Retinal pigment epithelial cell (primary cell): ENCODE measurements around the gene MTA3.
"Not testable (repeated sequence)": the region's sequence is repeated elsewhere in the genome, so short reads cannot be mapped to it uniquely, and the experiment has no call there.

Experiments used
- DNase-seq: peaks from one replicate; pipeline ENCODE4 v3.0.0-alpha.2; 2010; ENCODE audit warnings: low read depth
- H3K4me3 ChIP-seq: 2 replicates; pipeline ENCODE4 v1.5.1; 2011; ENCODE audit warnings: mild to moderate bottlenecking, low read length, control low read depth, moderate library complexity
- TF ChIP-seq, protein P1 (sequence below): conservative IDR thresholded peaks from 2 replicates; pipeline ENCODE4 v1.5.1; 2011; ENCODE audit warnings: low read depth, low read length, control low read depth, inconsistent platforms

Gene MTA3

DNA sequence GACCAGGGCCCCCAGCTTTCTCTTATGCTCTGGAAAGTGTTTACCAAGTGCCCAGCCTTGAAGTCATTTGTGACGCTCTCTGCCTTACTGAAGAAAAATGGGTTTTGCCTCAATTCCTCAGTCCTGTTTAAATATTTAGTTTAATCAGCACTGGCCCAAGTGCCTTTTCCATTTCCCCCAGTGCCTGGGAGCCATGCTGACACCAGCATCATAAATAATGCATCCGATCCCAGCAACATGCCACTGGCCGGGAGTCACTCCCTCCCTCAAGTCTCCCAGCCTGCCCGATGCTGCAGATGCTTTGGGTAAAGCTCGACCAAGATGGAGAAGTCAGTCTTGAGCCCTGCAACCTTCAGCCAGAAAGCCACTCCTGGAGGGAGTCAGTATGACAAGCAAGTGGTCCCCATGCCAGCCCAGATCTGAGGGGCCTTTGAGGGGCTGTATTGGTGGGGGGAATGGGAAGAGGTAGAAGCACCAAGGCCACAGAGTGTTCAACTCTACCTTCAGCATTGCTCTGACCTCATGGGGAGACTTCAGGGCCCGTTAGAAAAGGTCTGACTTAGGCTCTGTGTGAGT, 12.0 kb upstream of the MTA3 start:
- TF ChIP-seq, protein P1, sequence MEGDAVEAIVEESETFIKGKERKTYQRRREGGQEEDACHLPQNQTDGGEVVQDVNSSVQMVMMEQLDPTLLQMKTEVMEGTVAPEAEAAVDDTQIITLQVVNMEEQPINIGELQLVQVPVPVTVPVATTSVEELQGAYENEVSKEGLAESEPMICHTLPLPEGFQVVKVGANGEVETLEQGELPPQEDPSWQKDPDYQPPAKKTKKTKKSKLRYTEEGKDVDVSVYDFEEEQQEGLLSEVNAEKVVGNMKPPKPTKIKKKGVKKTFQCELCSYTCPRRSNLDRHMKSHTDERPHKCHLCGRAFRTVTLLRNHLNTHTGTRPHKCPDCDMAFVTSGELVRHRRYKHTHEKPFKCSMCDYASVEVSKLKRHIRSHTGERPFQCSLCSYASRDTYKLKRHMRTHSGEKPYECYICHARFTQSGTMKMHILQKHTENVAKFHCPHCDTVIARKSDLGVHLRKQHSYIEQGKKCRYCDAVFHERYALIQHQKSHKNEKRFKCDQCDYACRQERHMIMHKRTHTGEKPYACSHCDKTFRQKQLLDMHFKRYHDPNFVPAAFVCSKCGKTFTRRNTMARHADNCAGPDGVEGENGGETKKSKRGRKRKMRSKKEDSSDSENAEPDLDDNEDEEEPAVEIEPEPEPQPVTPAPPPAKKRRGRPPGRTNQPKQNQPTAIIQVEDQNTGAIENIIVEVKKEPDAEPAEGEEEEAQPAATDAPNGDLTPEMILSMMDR = no peak
- no peak for DNase-seq
- no peak overlapping the region for H3K4me3 ChIP-seq

GRCh38 chr2:42557306-42557705, 11.1 kb upstream of the MTA3 start:
- TF ChIP-seq, protein P1 = no peak
- no peak for DNase-seq
- H3K4me3 ChIP-seq = no peak overlapping the region

DNA sequence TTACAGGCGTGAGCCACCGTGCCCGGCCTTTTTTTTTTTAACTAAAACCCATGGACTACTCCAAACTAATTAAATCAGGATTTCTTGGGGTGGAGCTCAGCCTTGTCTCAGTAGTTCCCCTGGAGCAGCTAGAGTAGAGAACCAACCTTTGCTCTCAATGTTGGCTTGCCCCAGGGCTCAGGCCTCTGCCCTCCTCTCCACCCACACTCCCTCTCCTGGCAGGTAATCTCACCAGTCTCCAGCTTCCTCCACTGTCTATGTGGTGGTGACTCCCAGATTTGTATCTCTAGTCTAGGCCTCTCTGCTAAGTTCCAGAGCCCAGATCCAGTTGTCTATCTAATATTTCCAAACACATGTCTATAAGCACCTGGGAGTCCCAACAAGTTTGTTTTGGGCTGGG, 9.6 kb upstream of the MTA3 start:
- TF ChIP-seq, protein P1 = no peak
- DNase-seq = no peak
- no peak overlapping the region for H3K4me3 ChIP-seq

GRCh38 chr2:42560133-42560532, 8.3 kb upstream of the MTA3 start:
- not testable (repeated sequence) for DNase-seq, H3K4me3 ChIP-seq

- TF ChIP-seq, protein P1 = no peak
- no peak overlapping the region for H3K4me3 ChIP-seq
- no peak for DNase-seq
These were observed 7.5 kb upstream of the MTA3 start for GRCh38 chr2:42560899-42561298.

DNA sequence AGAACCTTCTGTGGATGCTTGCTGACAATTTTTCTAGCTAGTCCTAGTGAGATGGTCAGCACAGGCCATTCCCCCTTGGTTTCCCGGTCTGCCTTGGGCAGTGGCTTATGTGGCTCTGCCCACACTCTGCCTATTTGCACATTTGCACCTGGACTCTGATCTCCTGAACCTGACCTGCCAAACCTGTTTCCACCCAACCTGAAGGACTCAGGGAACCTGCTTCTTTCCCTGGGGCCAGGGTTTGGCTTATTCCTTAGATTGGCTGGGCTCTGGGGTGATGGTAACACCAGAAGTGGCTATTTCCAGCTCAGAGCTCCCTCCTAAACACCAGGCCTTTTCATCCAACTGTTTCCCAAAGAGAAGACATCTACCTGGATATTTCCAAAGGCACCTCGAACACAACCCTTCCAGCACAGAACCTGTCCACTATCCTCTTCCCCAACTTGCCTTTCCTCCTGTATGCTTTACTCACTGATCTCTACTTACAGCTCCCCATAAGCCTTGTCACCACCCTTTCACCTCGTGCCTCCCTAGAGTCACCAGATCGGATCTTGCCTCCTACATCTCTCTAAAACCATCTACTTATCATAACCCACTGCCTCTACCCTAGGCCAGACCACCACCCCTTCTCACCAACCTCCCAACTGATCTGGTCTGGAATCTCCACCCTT, 5.8 kb upstream of the MTA3 start:
- TF ChIP-seq, protein P1 = no peak
- H3K4me3 ChIP-seq = no peak overlapping the region
- DNase-seq = no peak

DNA sequence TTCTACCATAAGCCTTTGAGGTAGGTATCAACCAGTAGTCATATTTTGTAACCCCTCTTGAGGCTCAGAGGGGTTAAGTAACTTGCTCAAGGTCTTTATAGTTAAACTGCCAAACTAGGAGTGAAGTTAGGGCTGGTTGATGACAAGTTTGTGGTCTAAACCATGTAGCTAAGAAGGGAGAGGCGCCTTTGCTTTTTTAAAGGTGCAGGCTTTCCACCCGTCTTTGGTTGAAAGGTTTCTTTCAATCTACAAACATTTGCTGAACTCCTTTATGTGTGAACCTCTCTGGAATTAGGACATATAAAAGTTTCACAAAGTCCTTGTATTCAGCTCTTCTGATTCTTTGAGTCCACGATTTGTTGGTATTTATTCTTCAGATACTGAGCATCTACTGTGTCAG, 2.4 kb upstream of the MTA3 start:
- TF ChIP-seq, protein P1 = no peak
- no peak for DNase-seq
- H3K4me3 ChIP-seq = no peak overlapping the region
